ENCODE data around the gene HLA-A.
A peak's percentile ranks its signal among the peaks of the same experiment; 100 is the strongest.

The HLA-A gene

DNA sequence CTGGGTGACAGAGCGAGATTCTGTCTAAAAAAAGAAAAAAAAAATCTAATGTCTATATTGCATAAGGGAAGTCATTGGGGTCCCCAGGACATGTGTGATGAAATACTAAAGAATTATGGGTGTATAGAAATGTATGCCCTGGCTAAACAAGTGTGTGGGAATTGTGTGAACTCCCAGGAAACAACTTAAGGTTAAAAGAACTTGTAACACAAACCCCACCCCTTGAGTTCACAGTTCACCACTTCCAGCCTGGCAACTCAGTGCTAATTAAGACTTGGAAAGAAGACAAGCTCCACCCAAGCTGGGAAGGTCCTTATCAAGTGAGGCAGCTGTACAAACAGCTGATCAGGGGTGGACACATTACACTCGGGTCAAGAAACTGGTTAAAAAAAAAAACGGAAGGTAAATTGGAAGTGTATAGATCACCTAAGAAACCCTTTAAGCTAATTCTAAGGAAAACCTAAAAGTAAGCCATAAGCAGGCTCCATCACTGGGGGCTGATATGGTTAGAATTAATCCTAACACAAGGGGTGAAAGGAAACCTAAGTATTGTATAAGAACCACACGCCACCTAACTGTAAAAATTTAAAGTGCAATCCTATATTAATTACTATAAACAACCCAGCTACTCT lies 25.2 kb downstream of the HLA-A start:
- Histone ChIP-seq H3K27ac (no peak overlapping the region), H3K4me3 (no peak overlapping the region)
- DNase-seq (ENCODE audit: low spot score), result no peak
- no peak for TF ChIP-seq CTCF (IDR thresholded peaks at IDR 0.05)

GRCh38 chr6:29968130-29968529 lies 25.8 kb downstream of the HLA-A start:
- TF ChIP-seq CTCF (IDR thresholded peaks at IDR 0.05), result no peak
- no peak overlapping the region for H3K4me3 ChIP-seq
- no peak for DNase-seq (ENCODE audit: low spot score)
- H3K27ac ChIP-seq, result no peak overlapping the region

- no peak overlapping the region for H3K4me3 ChIP-seq
- no peak for DNase-seq (ENCODE audit: low spot score)
- no peak overlapping the region for H3K27ac ChIP-seq
- no peak for TF ChIP-seq CTCF (IDR thresholded peaks at IDR 0.05)
Measured at GRCh38 chr6:29968905-29969304, 26.6 kb downstream of the HLA-A start.

DNA sequence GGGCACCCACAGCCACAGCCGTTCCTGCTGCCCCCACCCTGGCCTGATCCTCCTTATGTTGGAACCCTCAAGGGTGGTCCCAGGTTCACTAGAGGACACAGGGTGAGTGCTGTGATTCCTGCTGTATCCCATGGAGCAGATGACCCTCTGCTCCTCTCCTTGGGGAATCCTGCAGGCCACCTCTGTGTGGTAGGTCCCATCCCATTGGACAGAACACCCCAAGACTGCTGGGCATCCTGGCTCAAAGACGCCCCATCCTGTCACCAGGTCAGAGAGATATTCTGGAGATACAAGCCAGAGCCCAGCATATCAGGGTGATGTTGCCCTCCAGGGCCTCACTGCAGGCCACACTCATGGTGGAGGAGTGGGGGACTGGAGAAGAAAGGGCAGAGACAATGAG lies 28.4 kb downstream of the HLA-A start:
- H3K4me3 ChIP-seq, result no peak overlapping the region
- H3K27ac ChIP-seq, result no peak overlapping the region
- DNase-seq (ENCODE audit: low spot score), result no peak
- no peak for TF ChIP-seq CTCF (IDR thresholded peaks at IDR 0.05)

DNA sequence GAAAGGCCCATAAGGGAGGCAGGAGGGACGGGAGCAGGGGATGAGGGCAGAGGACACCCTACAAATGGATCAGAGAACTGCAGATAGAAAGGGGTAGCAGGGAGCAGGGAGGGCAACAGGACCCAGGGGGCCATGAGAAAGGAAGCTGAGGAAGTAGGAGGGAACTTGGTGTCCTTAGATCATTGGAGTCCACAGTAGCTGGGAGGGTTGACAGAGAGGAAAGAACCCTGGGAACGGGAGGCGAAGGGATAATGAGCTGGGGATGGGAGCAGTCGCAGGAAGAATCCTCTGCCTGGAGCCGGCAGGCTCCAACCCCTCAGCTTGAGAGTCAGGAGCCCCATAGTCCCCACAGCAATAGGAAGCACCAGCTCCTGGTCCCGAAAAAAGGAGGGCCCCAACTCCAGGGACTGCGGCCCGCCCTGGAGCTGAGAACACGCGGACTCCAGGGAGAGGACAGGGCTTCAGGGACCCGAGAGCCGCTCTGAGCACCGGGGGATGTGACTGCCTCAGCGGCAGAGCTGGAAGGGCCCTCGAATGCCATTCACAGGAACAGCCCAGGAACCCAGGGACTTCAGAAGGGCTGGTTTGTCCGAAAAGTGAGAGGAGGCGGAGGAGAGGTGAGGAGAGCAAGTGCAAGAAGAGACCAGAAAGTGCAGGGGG lies 32.7 kb downstream of the HLA-A start:
- DNase-seq (ENCODE audit: low spot score), result no peak
- TF ChIP-seq CTCF (IDR thresholded peaks at IDR 0.05), result no peak
- H3K4me3 ChIP-seq, result peak overlapping the region; percentile 71
- no peak overlapping the region for H3K27ac ChIP-seq

GRCh38 chr6:29975561-29975907 lies 33.2 kb downstream of the HLA-A start:
- DNase-seq (ENCODE audit: low spot score), result no peak
- Histone ChIP-seq H3K4me3 (peak overlapping the region; percentile 71), H3K27ac (no peak overlapping the region)
- no peak for TF ChIP-seq CTCF (IDR thresholded peaks at IDR 0.05)

DNA sequence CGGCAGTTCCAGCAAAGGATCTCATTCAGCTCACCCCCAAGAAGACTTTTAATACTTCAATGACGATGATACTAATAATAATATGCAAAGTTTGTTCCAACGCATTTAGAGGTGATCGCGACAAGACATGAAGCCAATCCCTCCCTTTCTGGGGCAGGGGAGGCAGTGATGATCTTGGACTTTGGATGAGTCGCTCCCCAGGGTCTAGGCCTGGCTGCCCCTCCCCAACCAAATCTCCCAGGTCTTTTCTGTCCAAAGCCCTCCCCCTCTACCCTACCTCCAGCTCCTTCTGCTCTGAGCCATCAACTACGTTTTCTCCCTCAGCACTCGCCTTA lies 33.9 kb downstream of the HLA-A start:
- TF ChIP-seq CTCF (IDR thresholded peaks at IDR 0.05), result peak; percentile 14
- H3K27ac ChIP-seq, result peak overlapping the region; percentile 92 to 97
- no peak for DNase-seq (ENCODE audit: low spot score)
- peak overlapping the region; percentile 71 for H3K4me3 ChIP-seq
